ENCODE measurements around the gene SLC39A11. TPM values are rescaled to one million over a fixed set of nuclear protein-coding genes. Genes with fewer than 3 reads are reported as not detected.

Gene SLC39A11
- total RNA-seq, 2 donors from 2014 or later = 18.1 to 20.1 TPM

- Histone ChIP-seq H3K9me3 (ENCODE audit: control insufficient read depth, low read length) (no peaks in the 10 kb centered on the region), H3K4me3 (ENCODE audit: low read length) (no peak overlapping the region), H3K27me3 (ENCODE audit: control insufficient read depth, insufficient read depth, low read length, poor library complexity, severe bottlenecking) (no peaks in the 10 kb centered on the region), H3K9ac (ENCODE audit: extremely low read depth, low read length, poor library complexity, severe bottlenecking) (no peak overlapping the region), H3K4me1 (ENCODE audit: control insufficient read depth, insufficient read depth, low read length) (peaks cover 4% of the 10 kb centered on the region), H3K36me3 (ENCODE audit: control insufficient read depth, insufficient read depth, low read length) (no peaks in the 10 kb centered on the region), H3K27ac (ENCODE audit: low read depth, low read length) (no peak overlapping the region)
- no peaks in the 10 kb centered on the region for H3K36me3 Mint-ChIP-seq (ENCODE audit: low read depth)
- H3K4me1 Mint-ChIP-seq = no peaks in the 10 kb centered on the region
- no peak overlapping the region for H3K4me3 Mint-ChIP-seq
- H3K9me3 Mint-ChIP-seq = no peaks in the 10 kb centered on the region
- DNase-seq = no peak
- no peak for TF ChIP-seq CTCF (conservative IDR thresholded peaks at IDR 0.05)
- no peaks in the 10 kb centered on the region for H3K27me3 Mint-ChIP-seq (ENCODE audit: insufficient read depth)
- 92 to 98% methylated on average over 5 to 8 of the region's 8 CpGs for WGBS, 2 experiments (ENCODE audit: insufficient coverage in 1 of 2, insufficient read length in 1 of 2)
- no peak overlapping the region for H3K27ac Mint-ChIP-seq
These were observed 359.4 kb downstream of the SLC39A11 start for GRCh38 chr17:72732893-72733618.

- Histone ChIP-seq H3K4me1 (ENCODE audit: control insufficient read depth, insufficient read depth, low read length) (peaks cover 4% of the 10 kb centered on the region), H3K36me3 (ENCODE audit: control insufficient read depth, insufficient read depth, low read length) (no peaks in the 10 kb centered on the region), H3K9ac (ENCODE audit: extremely low read depth, low read length, poor library complexity, severe bottlenecking) (no peak overlapping the region), H3K27me3 (ENCODE audit: control insufficient read depth, insufficient read depth, low read length, poor library complexity, severe bottlenecking) (no peaks in the 10 kb centered on the region), H3K4me3 (ENCODE audit: low read length) (no peak overlapping the region), H3K9me3 (ENCODE audit: control insufficient read depth, low read length) (no peaks in the 10 kb centered on the region), H3K27ac (ENCODE audit: low read depth, low read length) (no peak overlapping the region)
- DNase-seq = no peak
- Mint-ChIP-seq H3K36me3 (ENCODE audit: low read depth) (no peaks in the 10 kb centered on the region), H3K27ac (no peak overlapping the region), H3K9me3 (no peaks in the 10 kb centered on the region), H3K4me1 (peaks cover 5% of the 10 kb centered on the region), H3K4me3 (no peak overlapping the region), H3K27me3 (ENCODE audit: insufficient read depth) (no peaks in the 10 kb centered on the region)
- 91 to 92% methylated on average over 7 of the region's 7 CpGs for WGBS, 2 experiments (ENCODE audit: insufficient coverage in 1 of 2, insufficient read length in 1 of 2)
- no peak for TF ChIP-seq CTCF (conservative IDR thresholded peaks at IDR 0.05)
These were observed 362.4 kb downstream of the SLC39A11 start for GRCh38 chr17:72730077-72730476.

- H3K9ac ChIP-seq (ENCODE audit: extremely low read depth, low read length, poor library complexity, severe bottlenecking) = no peak overlapping the region
- Mint-ChIP-seq H3K9me3 (no peaks in the 10 kb centered on the region), H3K4me3 (no peak overlapping the region), H3K4me1 (peaks cover 5% of the 10 kb centered on the region), H3K27me3 (ENCODE audit: insufficient read depth) (no peaks in the 10 kb centered on the region), H3K27ac (no peak overlapping the region), H3K36me3 (ENCODE audit: low read depth) (no peaks in the 10 kb centered on the region)
- no peak overlapping the region for H3K4me3 ChIP-seq (ENCODE audit: low read length)
- no peak overlapping the region for H3K27ac ChIP-seq (ENCODE audit: low read depth, low read length)
- DNase-seq = no peak
- 93 to 98% methylated on average over 5 to 9 of the region's 9 CpGs for WGBS, 2 experiments (ENCODE audit: insufficient coverage in 1 of 2, insufficient read length in 1 of 2)
- H3K9me3 ChIP-seq (ENCODE audit: control insufficient read depth, low read length) = no peaks in the 10 kb centered on the region
- no peaks in the 10 kb centered on the region for H3K36me3 ChIP-seq (ENCODE audit: control insufficient read depth, insufficient read depth, low read length)
- H3K4me1 ChIP-seq (ENCODE audit: control insufficient read depth, insufficient read depth, low read length) = peaks cover 4% of the 10 kb centered on the region
- TF ChIP-seq CTCF (conservative IDR thresholded peaks at IDR 0.05) = no peak
- H3K27me3 ChIP-seq (ENCODE audit: control insufficient read depth, insufficient read depth, low read length, poor library complexity, severe bottlenecking) = no peaks in the 10 kb centered on the region
These were observed 365.6 kb downstream of the SLC39A11 start for GRCh38 chr17:72726936-72727335.
